ENCODE measurements around the gene URB2. TPM values are rescaled to one million over a fixed set of nuclear protein-coding genes. Genes with fewer than 3 reads are reported as not detected.

Gene URB2
- total and polyA plus RNA-seq, 2 donors (not counting 3 experiments of a cell fraction or from before 2014, with no cell fraction given), result 4.7 to 12.4 TPM

DNA sequence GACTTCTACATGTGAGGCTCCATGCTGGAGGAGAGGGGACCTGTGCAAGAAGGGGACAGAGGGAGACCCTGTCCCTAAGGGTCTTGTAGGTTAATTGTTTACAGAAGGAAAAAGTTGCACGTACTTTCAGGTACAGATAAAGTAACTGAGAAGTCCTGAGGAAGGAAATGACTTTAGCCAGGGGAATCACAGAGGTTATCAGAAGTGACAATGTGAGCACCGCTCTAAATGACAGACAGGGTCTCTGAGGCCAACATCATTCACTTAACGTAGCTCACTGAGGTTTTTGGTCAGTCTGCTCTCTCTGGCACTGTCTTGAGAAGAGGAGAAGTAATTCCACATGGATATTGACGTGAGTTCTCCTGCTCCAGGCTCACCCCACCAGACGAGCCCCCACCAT, 12.1 kb upstream of the URB2 start:
- BruUV-seq (replicated peaks), result no TSS peak
- H3K4me1 ChIP-seq (ENCODE audit: control insufficient read depth, extremely low read depth, insufficient read depth, low read length), result no peaks in the 10 kb centered on the region
- H3K9me3 ChIP-seq (replicated peaks; ENCODE audit: control insufficient read depth, insufficient read depth, low read length), result no peaks in the 10 kb centered on the region
- no peak overlapping the region for H3K27ac ChIP-seq (ENCODE audit: insufficient read depth, low read depth, low read length)
- no peak overlapping the region for H3K4me2 ChIP-seq (ENCODE audit: insufficient read depth, low read length)
- peaks cover 13 to 25% of the 10 kb centered on the region in 2 experiments for H3K36me3 ChIP-seq (ENCODE audit: control insufficient read depth in 2 of 2, extremely low read depth in 1 of 2, insufficient read depth in 2 of 2, low read length in 2 of 2)
- H3K4me3 ChIP-seq (replicated peaks in 1 of 3; ENCODE audit: insufficient read depth in 1 of 3, low read depth in 1 of 3, low read length in 3 of 3), result no peak overlapping the region
- FAIRE-seq, result no peak
- dilution Hi-C loops (cut with MboI; ENCODE audit: extremely low pct_ligation_motif_present, low sequenced_read_pairs) (no loop called here), intact Hi-C loops (cut with micrococcal nuclease) (no loop called here)
- CTCF ChIA-PET, result interaction anchor here (1.6 kb wide), 1 partner anchor 56 kb away, joined by 5 read pairs; the partner anchor contains the start of gene ABCB10
- no peaks in the 10 kb centered on the region for H3K27me3 ChIP-seq (ENCODE audit: control insufficient read depth in 2 of 2, insufficient read depth in 2 of 2, low read length in 2 of 2)
- DNase-seq (ENCODE audit: low read depth, low spot score), result no peak
- H3K79me2 ChIP-seq (ENCODE audit: control insufficient read depth, insufficient read depth, low read length), result peaks cover 36% of the 10 kb centered on the region
- no peak overlapping the region for H2AFZ ChIP-seq (ENCODE audit: low read depth, low read length)
- TF ChIP-seq, protein P1, sequence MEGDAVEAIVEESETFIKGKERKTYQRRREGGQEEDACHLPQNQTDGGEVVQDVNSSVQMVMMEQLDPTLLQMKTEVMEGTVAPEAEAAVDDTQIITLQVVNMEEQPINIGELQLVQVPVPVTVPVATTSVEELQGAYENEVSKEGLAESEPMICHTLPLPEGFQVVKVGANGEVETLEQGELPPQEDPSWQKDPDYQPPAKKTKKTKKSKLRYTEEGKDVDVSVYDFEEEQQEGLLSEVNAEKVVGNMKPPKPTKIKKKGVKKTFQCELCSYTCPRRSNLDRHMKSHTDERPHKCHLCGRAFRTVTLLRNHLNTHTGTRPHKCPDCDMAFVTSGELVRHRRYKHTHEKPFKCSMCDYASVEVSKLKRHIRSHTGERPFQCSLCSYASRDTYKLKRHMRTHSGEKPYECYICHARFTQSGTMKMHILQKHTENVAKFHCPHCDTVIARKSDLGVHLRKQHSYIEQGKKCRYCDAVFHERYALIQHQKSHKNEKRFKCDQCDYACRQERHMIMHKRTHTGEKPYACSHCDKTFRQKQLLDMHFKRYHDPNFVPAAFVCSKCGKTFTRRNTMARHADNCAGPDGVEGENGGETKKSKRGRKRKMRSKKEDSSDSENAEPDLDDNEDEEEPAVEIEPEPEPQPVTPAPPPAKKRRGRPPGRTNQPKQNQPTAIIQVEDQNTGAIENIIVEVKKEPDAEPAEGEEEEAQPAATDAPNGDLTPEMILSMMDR (IDR thresholded peaks at IDR 0.05; ENCODE audit: extremely low read depth in 1 of 2, insufficient read depth in 1 of 2, low read depth in 1 of 2, low read length in 2 of 2), result no peak
- TF ChIP-seq EZH2 (IDR thresholded peaks at IDR 0.05; ENCODE audit: borderline replicate concordance, low read depth, low read length, severe bottlenecking) (no peak), FOS (IDR thresholded peaks at IDR 0.05; ENCODE audit: borderline replicate concordance, insufficient read depth, low read length) (no peak), GATA2 (IDR thresholded peaks at IDR 0.05; ENCODE audit: insufficient read depth, insufficient read length, low read depth, low read length) (no peak), JUN (IDR thresholded peaks at IDR 0.05; ENCODE audit: borderline replicate concordance, insufficient read depth, insufficient read length, low read depth) (no peak), MYC (IDR thresholded peaks at IDR 0.05; ENCODE audit: low read depth, low read length) (no peak), POLR2AphosphoS5 (IDR thresholded peaks at IDR 0.05; ENCODE audit: insufficient read depth, low read depth, low read length) (no peak), POLR2A (IDR thresholded peaks at IDR 0.05; ENCODE audit: low read depth, low read length) (no peak)
- TF ChIP-seq, protein P2, sequence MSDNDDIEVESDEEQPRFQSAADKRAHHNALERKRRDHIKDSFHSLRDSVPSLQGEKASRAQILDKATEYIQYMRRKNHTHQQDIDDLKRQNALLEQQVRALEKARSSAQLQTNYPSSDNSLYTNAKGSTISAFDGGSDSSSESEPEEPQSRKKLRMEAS (IDR thresholded peaks at IDR 0.05; ENCODE audit: insufficient read depth, insufficient read length), result no peak
- no peaks in the 10 kb centered on the region for H4K20me1 ChIP-seq (replicated peaks; ENCODE audit: control insufficient read depth, extremely low read depth, insufficient read depth, low read length)
- POLR2A ChIA-PET, result no interaction called here
- no peaks in the 10 kb centered on the region for H3K9me1 ChIP-seq (replicated peaks; ENCODE audit: control insufficient read depth, extremely low read depth, insufficient read depth, low read length)
- H3K9ac ChIP-seq (replicated peaks; ENCODE audit: extremely low read depth, insufficient read depth, low read length), result no peak overlapping the region

All from endothelial cell of umbilical vein (primary cell).